ENCODE measurements around the gene NTN1.

Gene NTN1

GRCh38 chr17:9233271-9233599 is 211.9 kb downstream of the NTN1 start:
- no peaks in the 10 kb centered on the region for H3K4me1 ChIP-seq (ENCODE audit: control insufficient read depth, insufficient read depth, low read length)
- peaks cover 0 to 4% of the 10 kb centered on the region in 2 experiments; a peak in 1 of 3 replicates for H3K36me3 ChIP-seq (ENCODE audit: control insufficient read depth in 2 of 2, insufficient read depth in 1 of 2, low read length in 2 of 2)
- no peak overlapping the region for H3K27ac ChIP-seq (ENCODE audit: extremely low read depth, low read depth, low read length)
- H3K4me3 ChIP-seq (ENCODE audit: low read depth, low read length), result no peak overlapping the region
- POLR2A ChIA-PET, result no interaction called here
- TF ChIP-seq, protein P1, sequence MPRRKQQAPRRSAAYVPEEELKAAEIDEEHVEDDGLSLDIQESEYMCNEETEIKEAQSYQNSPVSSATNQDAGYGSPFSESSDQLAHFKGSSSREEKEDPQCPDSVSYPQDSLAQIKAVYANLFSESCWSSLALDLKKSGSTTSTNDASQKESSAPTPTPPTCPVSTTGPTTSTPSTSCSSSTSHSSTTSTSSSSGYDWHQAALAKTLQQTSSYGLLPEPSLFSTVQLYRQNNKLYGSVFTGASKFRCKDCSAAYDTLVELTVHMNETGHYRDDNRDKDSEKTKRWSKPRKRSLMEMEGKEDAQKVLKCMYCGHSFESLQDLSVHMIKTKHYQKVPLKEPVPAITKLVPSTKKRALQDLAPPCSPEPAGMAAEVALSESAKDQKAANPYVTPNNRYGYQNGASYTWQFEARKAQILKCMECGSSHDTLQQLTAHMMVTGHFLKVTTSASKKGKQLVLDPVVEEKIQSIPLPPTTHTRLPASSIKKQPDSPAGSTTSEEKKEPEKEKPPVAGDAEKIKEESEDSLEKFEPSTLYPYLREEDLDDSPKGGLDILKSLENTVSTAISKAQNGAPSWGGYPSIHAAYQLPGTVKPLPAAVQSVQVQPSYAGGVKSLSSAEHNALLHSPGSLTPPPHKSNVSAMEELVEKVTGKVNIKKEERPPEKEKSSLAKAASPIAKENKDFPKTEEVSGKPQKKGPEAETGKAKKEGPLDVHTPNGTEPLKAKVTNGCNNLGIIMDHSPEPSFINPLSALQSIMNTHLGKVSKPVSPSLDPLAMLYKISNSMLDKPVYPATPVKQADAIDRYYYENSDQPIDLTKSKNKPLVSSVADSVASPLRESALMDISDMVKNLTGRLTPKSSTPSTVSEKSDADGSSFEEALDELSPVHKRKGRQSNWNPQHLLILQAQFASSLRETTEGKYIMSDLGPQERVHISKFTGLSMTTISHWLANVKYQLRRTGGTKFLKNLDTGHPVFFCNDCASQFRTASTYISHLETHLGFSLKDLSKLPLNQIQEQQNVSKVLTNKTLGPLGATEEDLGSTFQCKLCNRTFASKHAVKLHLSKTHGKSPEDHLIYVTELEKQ (tag by site-specific recombination; IDR thresholded peaks at IDR 0.05; ENCODE audit: borderline replicate concordance), result no peak
- TF ChIP-seq ZNF433 (tag by site-specific recombination; IDR thresholded peaks at IDR 0.05; ENCODE audit: low read depth) (no peak), GLIS1 (tag by site-specific recombination; IDR thresholded peaks at IDR 0.05) (no peak), ZNF341 (tag by site-specific recombination; IDR thresholded peaks at IDR 0.05; ENCODE audit: low read depth) (no peak), ZNF280C (tag by site-specific recombination; IDR thresholded peaks at IDR 0.05) (no peak), ZNF18 (tag by site-specific recombination; IDR thresholded peaks at IDR 0.05) (no peak), ZNF274 (IDR thresholded peaks at IDR 0.05; ENCODE audit: low read length) (no peak), ZNF274 (tag by site-specific recombination; IDR thresholded peaks at IDR 0.05; ENCODE audit: borderline replicate concordance) (no peak), ZNF311 (tag by site-specific recombination; IDR thresholded peaks at IDR 0.05; ENCODE audit: borderline replicate concordance) (no peak), ZNF223 (tag by site-specific recombination; IDR thresholded peaks at IDR 0.05) (no peak), RBAK (tag by site-specific recombination; IDR thresholded peaks at IDR 0.05) (no peak), ZNF26 (tag by site-specific recombination; IDR thresholded peaks at IDR 0.05) (no peak), KLF10 (tag by site-specific recombination; IDR thresholded peaks at IDR 0.05) (no peak), BCL11A (tag by site-specific recombination; IDR thresholded peaks at IDR 0.05; ENCODE audit: low read depth) (no peak), ZEB2 (tag by site-specific recombination; IDR thresholded peaks at IDR 0.05) (no peak)
- H3K9me3 ChIP-seq (ENCODE audit: control insufficient read depth, insufficient read depth, low read depth, low read length), result no peaks in the 10 kb centered on the region
- CTCF ChIA-PET, result no interaction called here

DNA sequence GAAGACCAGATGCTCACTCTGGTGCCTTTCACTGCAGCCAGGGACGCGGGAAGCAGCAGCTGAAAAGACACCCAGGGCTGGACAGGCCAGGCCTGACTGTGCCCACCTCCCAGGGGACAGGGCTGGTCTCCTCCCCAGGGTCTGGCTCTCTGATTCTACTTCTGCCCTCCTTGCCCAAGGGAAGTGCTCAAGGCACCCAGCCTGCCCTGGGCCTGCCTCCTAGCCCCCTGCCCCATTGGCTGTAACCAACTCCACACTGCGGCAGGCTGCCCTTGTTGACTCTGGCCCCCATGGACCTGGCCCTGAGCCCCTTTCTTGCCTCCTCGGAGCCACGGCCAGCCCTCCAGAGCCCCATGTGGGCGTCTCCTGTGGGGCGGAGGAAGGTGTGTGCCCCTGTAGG is 212.5 kb downstream of the NTN1 start:
- Histone ChIP-seq H3K4me3 (ENCODE audit: low read depth, low read length) (no peak overlapping the region), H3K27ac (ENCODE audit: extremely low read depth, low read depth, low read length) (no peak overlapping the region), H3K9me3 (ENCODE audit: control insufficient read depth, insufficient read depth, low read depth, low read length) (no peaks in the 10 kb centered on the region), H3K36me3 (ENCODE audit: control insufficient read depth in 2 of 2, insufficient read depth in 1 of 2, low read length in 2 of 2) (peaks cover 0 to 2% of the 10 kb centered on the region in 2 experiments; a peak in 1 of 3 replicates), H3K4me1 (ENCODE audit: control insufficient read depth, insufficient read depth, low read length) (no peaks in the 10 kb centered on the region)
- TF ChIP-seq ZNF596 (tag by site-specific recombination; IDR thresholded peaks at IDR 0.05) (no peak), ZNF335 (tag by site-specific recombination; conservative IDR thresholded peaks at IDR 0.05) (no peak), ZNF704 (tag by site-specific recombination; IDR thresholded peaks at IDR 0.05) (no peak), ZNF184 (tag by site-specific recombination; IDR thresholded peaks at IDR 0.05) (no peak)
- TF ChIP-seq, protein P2, sequence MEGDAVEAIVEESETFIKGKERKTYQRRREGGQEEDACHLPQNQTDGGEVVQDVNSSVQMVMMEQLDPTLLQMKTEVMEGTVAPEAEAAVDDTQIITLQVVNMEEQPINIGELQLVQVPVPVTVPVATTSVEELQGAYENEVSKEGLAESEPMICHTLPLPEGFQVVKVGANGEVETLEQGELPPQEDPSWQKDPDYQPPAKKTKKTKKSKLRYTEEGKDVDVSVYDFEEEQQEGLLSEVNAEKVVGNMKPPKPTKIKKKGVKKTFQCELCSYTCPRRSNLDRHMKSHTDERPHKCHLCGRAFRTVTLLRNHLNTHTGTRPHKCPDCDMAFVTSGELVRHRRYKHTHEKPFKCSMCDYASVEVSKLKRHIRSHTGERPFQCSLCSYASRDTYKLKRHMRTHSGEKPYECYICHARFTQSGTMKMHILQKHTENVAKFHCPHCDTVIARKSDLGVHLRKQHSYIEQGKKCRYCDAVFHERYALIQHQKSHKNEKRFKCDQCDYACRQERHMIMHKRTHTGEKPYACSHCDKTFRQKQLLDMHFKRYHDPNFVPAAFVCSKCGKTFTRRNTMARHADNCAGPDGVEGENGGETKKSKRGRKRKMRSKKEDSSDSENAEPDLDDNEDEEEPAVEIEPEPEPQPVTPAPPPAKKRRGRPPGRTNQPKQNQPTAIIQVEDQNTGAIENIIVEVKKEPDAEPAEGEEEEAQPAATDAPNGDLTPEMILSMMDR (tag by site-specific recombination; IDR thresholded peaks at IDR 0.05), result no peak
- ChIA-PET POLR2A (no interaction called here), CTCF (interaction anchor here (0.6 kb wide), 1 partner anchor 236 kb away, joined by 3 read pairs; no protein-coding TSS in a partner anchor)

Data from HEK293 (cell line).